ENCODE data around the gene ASMT.
"Not testable (repeated sequence)": the region's sequence is repeated elsewhere in the genome, so short reads cannot be mapped to it uniquely, and the experiment has no call there.

Gene ASMT

DNA sequence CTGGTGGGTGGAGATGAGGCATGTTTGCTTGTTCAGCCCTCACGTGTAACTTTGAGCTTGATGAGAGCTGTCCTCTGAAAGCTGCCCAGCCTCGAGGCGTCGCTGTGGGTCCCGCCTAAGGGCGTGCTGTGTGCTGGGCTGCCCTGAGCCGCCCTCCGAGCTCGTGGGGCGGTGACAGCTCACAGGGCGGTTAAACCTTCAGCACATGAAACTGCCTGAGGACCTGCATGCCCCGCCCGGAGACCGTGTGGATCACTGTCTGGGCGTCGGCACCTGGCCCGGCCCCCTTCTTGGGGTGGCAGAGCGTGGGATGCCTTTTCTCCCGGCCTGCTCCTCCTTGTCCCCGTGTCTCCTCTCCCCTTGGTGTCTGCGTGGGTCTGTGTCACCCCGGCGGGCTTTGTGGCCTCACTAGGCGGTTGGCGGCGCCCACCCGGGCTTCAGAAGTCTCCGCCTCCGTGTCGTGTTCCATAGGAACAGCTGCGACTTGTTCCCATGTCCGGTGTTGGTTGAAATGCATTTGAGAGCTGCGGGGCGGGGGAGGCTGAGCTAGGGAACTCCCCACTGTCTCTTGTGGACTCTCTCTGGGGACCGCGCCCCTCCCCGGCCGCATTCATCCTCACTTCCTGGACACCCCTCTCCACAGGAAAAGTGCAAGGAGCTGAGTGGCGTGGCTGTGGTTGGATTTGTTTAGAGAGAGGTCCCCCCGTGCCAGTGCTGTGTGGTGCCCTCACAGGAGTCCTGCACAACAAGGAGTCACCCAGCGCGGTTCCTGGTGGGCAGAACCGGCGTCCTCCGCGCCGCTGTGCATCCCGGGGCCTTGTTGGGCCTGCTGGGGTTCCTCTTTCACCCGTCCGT is 16.6 kb upstream of the ASMT start:
- FAIRE-seq = no peak

DNA sequence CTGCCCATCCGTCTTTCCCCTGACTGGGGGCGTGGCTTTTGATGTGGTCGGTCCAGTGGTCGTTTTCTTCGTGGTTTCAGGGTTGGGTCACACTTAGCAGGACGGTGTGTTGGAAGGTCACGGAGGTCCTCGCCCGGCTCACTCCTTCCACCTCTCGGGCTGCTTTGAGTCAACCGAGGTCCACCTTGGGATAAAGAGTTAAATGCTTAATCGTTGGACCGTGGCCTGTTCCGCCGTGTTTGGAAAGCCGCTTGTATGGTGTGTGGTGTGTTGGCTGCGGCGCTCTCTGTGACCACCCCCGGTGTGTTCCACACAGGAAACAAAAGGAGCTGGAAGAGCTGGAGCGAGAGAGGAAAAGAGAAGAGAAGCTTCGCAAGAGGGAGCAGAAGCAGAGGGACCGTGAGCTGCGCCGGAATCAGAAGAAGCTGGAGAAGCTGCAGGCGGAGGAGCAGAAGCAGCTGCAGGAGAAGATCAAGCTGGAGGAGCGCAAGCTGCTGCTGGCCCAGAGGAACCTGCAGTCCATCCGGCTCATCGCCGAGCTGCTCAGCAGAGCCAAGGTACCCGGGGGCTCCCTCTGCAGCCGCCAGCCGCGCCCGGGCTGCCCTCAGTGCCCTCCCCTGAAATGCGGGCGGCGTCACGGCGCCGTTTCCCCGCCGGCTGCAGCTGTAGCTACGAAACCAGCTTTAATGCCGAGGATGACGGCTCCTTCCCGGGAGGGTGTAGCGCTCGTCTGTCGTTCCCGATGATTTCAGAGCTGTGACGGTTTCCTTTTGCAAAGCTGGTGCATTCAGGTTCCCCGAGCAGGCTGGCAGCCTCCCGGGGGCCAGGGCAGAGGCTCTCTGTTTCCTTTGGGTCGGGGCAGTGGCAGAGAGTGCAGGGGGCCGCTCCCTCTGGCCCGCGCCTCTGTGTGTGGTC is 15.7 kb upstream of the ASMT start:
- no peak for FAIRE-seq

DNA sequence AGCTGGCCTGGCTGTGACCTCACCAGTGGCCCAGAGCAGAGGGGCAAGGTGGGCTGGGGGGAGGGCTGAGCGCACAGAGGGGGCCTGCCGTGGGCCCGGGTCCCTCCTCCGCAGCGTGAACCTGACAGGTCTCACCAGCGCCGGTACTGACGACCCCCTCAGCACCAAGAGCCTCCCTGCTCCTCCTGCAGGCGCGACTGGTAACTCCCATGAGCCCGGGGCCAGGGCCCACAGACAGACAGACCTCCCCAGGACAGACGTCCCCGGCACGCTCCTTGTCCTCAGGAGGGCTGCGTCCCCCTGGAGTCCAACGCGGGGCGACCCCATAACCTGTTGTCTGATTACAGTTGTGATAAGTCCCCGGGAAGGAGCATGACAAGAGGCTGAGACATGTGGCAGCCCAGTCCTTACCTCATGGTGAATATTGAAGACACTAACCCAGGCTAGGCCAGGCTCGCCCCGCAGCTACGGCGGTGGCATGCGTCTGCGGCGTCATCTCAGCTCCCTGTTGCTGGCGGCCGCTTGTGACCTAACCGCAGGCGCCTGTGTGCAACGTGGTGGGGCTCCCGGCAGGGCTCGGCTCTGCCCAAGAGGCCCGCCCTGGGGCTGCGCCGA is 15.0 kb upstream of the ASMT start:
- FAIRE-seq = no peak

DNA sequence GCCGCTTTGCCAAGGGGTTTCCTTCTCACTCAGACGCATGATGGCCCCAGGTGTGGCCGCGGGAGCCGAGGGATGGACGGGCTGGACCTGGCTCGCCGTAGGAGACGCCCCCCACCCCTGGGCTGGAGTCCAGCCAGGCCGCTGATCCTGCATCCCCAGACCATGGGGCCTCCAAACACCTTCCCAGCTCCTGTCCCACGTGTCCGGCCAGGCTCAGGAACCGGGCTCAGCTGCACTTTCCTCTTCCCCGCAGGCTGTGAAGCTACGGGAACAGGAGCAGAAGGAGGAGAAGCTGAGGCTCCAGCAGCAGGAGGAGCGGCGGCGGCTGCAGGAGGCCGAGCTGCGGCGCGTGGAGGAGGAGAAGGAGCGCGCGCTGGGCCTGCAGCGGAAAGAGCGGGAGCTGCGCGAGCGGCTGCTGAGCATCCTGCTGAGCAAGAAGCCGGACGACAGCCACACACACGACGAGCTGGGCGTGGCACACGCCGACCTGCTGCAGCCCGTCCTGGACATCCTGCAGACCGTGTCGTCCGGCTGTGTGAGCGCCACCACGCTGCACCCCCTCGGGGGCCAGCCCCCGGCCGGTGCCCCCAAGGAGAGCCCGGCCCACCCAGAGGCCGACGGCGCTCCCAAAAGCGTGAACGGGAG is 14.3 kb upstream of the ASMT start:
- no peak for FAIRE-seq

DNA sequence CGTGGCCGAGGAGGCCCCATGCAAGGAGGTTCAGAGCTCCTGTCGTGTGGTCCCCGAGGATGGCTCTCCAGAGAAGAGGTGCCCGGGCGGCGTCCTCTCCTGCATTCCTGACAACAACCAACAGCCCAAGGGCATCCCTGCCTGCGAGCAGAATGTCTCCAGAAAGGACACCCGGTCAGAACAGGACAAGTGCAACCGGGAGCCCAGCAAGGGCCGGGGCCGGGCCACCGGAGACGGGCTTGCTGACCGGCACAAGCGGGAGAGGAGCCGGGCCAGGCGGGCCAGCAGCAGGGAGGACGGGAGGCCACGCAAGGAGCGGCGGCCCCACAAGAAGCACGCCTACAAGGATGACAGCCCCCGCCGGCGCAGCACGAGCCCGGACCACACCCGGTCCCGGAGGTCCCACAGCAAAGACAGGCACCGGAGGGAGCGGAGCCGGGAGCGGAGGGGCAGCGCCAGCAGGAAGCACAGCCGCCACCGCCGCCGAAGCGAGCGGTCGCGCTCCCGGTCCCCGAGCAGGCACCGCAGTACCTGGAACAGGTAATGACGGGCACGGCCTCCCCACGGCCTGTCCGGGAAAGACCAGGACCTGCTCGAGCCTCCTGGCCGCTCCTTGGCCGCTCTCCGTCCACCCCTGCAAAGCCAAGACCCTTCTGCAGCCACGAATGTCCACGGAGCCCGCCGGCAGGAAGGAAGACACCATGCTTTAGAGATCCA is 13.7 kb upstream of the ASMT start:
- no peak for FAIRE-seq

DNA sequence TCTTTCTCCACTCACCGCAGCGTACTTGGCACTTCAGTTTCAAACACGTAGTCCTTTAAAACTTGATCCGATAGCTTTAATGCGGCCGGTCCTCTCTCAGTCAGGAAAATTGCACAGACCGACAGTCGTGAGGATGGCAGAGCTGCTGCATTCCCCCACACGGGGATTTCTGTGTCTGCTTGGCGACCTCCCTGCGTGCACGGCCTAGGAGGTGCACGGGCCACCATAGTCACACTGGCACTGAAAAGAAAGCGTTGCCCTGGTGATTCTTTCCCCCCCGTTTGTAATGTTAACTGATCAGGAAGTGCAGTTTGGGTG is 13.1 kb upstream of the ASMT start:
- no peak for FAIRE-seq

DNA sequence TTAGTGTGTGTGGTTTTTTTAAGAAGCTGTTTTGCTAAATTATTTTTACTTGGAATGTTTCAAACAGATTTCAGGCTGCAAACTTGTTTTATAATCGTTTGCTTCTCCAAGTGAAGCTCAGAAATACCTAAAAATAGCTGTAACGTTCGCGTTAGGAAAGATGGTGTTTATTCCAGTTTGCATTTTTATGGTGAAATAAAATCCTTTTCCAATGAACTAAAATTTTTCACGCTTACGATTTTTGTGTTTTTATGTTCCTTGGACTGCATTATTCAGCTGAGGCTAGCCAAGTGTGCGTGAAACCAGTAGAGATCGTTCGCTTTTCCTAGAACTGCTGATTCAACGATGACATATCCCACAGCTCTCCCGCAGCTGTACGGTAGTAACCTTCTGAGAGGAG is 12.6 kb upstream of the ASMT start:
- no peak for FAIRE-seq

DNA sequence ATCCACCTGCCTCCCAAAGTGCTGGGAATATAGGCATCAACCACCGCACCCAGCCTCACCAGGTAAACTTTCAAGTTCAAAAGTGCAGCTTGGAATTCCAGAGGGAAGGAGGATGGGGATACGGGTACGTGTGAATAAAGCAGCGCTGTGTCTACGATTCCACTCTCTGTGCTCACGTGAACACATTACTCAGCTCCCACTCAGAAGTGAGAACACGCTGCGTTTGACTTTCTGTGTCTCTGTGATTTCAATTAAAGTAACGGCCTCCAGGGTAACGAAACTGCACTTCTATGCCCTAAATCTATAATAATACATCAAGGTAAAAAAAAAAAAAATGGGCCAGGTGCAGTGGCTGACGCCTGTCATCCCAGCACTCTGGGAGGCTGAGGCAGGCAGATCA is 8.4 kb upstream of the ASMT start:
- FAIRE-seq = no peak

DNA sequence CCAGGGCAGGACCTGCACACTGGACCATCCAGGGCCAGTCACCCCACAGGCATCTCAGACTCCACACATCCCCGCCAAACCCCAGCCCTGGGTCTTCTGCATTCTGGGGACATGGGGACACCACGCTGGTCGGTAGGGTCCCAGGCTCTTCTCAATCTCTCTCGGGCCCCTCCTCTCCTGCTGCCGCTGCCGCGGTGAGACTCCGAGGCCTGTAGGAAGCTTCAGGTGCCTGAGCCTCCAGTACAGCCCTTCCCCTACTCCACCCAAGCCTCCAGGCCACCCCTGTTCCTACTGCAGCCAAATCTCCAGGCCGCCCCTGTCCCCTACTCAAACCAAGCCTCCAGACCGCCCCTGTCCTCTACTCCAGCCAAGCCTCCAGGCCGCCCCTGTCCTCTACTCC is 5.5 kb upstream of the ASMT start:
- no peak for FAIRE-seq

DNA sequence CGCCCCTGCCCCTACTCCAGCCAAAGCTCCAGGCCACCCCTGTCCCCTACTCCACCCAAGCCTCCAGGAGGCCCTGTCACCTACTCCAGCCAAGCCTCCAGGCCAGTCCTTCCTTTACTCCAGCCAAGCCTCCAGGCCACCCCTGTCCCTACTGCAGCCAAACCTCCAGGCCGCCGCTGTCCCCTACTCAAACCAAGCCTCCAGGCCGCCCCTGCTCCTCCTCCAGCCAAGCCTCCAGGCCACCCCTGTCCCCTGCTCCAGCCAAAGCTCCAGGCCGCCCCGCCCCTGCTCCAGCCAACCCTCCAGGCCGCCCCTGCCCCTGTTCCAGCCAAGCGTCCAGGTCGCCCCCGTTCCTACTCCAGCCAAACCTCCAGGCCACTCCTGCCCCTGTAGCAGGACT is 5.1 kb upstream of the ASMT start:
- FAIRE-seq = no peak

DNA sequence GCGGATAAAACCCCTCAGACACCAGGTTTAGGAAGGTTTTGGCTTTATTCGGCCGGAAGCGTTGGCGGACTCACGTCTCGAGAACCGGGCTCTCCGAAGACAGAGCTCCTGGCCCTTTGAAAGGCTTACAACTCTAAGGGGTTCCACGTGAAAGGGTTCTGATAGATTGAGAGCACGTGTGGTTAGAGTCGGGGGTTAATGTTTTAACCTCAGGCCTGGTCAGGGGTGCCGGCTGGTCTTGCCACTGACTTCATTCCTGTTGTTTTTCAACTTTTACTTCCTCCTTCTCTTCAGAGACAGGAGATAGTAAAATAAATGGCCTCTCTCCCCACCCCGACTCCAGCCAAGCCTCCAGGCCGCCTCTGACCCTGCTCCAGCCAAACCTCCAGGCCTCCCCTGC is 4.7 kb upstream of the ASMT start:
- no peak for FAIRE-seq

DNA sequence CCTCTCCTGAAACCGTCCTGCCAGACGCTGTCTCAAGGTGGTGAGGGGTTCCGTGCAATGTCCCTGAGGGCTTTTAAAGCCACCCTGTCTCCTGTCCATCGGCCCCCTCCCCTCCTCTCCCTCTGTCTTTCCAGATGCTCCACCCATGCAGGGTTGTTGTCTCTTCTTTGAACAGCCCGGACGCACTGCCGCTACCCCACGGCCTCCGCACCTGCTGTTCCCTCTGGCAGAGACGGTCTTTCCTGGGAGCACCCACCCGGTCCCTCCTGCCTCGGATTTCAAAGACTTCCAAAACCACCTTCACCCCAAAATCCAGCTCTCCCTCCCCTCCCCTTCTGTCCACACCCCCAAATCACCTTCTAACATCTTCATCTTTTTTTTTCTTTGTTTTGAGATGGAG is 4.1 kb upstream of the ASMT start:
- no peak for FAIRE-seq

DNA sequence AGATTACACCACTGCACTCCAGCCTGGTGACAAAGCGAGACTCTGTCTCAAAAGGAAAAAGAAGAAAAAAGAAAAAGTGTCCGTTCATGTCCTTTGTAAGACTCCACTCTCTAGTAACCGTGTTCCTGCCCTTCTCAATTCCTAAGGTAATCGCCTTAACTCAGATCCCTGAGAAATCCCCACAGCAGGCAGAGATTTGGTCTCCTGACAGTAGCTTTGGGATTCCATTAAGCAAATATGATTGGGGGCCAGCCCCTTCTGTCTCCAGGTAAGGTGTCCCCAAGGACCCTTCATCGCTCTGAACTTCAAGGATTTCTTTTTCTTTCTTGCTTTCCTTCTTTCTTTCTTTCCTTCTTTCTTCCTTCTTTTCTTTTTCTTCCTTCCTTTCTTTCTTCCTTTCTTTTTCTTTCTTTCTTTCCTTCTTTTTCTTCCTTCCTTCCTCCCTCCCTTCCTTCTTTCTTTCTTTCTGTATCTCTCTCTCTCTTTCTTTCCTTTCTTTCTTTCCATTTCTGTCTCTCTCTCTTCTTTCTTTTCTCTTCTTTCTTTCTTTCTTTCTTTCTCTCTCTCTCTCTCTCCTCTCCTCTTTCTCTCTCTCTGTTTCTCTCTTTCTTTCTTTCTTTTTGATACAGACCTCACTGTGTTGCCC is 2.1 kb upstream of the ASMT start:
- FAIRE-seq = no peak

DNA sequence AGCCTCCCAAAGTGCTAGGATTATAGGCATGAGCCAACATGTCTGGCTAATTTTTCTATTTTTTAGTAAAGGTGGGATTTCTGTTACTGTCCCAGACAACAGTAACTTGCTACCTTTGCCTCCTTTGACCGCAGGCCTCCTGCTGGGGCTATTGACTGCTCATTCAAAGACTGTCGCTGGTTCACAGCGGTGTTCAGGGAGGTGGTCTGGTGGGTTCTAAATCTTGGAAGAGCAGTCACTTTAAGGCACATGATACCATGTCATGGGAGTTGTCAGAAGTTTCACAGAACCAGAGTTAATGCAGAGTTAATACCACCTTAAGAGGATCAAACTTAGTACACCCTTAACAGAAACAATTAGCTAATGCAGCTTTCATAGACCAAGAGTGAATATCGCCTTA is 3.8 kb downstream of the ASMT start:
- no peak for FAIRE-seq

DNA sequence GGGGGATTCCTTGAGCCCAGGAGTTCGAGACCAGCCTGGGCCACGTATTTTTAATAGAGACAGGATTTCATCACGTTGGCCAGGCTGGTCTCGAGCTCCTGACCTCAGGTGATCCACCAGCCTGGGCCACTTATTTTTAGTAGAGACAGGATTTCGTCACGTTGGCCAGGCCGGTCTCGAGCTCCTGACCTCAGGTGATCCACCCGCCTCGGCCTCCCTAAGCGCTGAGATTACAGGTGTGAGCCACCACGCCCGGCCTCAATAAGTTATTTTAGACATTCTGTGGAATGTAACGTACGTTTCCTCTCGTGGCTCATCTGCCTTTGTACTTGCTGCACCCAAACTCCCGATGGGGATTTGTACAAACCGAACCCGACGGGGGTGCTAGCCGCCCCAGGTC is 8.8 kb downstream of the ASMT start:
- FAIRE-seq = no peak

DNA sequence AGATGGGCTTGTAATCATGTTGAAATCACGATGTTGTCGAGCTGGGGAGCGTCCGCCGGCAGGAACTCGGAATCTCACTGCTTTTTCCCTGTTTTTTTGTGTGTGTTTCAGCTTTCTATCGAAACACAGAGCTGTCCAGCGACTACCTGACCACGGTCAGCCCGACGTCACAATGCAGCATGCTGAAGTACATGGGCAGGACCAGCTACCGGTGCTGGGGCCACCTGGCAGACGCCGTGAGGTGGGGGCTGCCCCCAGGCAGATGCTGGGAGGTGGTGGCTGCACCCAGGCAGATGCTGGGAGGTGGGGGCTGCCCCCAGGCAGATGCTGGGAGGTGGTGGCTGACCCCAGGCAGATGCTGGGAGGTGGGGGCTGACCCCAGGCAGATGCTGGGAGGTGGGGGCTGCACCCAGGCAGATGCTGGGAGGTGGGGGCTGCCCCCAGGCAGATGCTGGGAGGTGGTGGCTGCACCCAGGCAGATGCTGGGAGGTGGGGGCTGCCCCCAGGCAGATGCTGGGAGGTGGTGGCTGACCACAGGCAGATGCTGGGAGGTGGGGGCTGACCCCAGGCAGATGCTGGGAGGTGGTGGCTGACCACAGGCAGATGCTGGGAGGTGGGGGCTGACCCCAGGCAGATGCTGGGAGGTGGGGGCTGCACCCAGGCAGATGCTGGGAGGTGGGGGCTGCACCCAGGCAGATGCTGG is 9.4 kb downstream of the ASMT start:
- FAIRE-seq = not testable (repeated sequence)

DNA sequence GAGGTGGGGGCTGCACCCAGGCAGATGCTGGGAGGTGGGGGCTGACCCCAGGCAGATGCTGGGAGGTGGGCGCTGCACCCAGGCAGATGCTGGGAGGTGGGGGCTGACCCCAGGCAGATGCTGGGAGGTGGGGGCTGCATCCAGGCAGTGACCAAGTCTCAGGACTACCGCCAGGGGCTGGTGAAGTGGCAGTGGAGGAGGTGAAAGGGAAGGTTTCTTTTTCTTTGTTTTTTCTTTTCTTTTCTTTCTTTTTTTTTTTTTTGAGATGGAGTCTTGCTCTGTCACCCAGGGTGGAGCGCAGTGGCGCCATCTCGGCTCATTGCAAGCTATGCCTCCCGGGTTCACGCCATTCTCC is 10.0 kb downstream of the ASMT start:
- not testable (repeated sequence) for FAIRE-seq

DNA sequence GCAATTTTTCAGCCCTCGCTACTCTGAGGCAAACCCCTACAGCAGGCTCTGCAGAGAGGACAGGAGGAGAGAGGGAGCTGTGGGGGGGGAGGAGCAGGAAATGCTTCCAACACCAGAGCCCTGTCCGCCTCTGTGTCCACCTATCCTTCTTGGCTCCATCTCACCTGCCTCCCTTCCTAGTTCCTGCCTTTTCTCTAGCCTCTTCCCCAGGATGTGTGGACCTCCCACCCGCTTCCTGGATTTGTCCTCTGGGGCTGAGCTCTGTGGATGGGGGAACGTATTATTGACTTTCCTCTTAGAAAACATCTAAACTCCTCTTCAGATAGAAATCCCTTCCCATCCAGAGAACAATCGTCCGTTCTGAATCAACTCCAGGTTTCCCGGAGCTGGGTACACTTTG is 14.4 kb downstream of the ASMT start:
- FAIRE-seq = no peak

DNA sequence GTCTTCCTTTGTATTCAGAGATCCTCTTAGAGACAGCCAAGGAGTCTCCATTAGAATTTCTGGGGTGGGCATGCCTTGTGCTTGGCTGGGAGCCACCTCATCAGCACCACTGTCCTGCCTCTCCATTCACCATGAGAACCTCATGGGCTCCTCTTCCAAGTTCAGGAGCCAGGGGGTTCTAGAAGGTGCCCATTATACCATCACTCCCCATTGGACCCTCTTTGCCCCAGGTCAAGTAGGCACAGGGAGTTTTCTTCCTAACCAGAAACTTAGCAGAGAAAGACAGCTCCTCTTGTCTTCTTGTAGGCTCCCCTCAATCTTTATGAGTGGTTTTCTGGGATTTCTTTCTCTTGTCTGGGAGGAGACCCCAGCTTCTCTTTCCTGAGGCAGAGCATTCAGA is 31.1 kb downstream of the ASMT start:
- FAIRE-seq = no peak

DNA sequence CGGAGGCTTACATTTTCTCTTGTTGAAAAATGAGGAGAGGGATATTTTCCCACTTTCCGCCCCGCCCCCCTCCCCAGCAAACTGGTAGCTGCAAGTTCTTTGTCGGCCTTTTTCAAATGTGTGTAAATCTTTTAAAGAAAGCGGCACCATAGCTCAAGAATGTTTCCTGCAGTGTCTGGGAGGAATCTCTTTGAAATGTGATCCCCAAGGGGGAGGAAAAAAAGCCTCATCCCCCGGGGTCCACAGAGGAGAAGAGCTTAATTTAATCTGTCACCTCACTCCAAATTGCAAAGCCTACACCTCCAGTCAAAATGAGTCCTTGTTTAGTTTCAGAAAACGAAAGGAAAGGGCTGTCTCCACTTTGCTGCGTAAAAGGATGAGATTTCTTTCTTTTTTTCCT is 34.8 kb downstream of the ASMT start:
- FAIRE-seq = no peak

DNA sequence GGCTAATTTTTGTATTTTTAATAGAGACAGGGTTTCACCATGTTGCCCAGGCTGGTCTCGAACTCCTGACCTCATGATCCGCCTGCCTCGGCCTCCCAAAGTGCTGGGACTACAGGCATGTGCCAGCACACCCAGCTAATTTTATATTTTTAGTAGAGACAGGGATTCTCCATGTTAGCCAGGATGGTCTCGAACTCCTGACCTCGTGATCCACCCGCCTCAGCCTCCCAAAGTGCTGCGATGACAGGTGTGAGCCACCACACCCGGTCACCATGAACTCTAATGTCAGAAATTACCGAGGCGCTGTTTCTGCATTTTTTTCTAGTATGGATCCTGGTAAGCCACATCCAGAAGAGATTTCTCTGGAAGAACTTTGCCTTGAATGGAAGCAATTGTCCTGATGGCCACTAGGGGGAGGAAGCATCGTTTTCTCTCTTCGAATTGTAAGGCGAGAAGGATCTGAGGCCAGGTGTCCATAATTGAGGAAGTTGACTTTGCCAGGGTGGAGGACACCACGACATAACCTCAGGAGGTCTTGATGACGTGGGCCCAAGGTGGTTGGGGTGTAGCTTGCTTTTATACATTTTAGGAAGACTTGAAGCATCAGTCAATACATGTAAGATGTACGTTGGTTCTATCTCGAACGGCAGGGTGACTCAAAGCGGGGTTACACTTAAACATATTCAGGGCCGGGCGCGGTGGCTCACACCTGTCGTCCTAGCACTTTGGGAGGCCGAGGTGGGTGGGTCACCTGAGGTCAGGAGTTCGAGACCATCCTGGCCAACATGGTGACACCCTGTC is 37.4 kb downstream of the ASMT start:
- FAIRE-seq = not testable (repeated sequence)
